HG03103 (cell line): Measurements from ENCODE around the gene IL5.
"Not testable (repeated sequence)": the region's sequence is repeated elsewhere in the genome, so short reads cannot be mapped to it uniquely, and the experiment has no call there.

Source experiments
- ATAC-seq: cut with Tn5 transposase; IDR thresholded peaks from one replicate; pipeline ENCODE4 v1.9.1; 2021; ENCODE audit warnings: low read depth; ENCODE audit not compliant: unreplicated experiment

Gene IL5

GRCh38 chr5:132539716-132540115 is 3.6 kb downstream of the IL5 start:
- no peak for ATAC-seq

GRCh38 chr5:132530946-132531345 is 12.4 kb downstream of the IL5 start:
- ATAC-seq, result no peak

- no peak for ATAC-seq
These were observed 14.3 kb downstream of the IL5 start for GRCh38 chr5:132528866-132529634.

GRCh38 chr5:132528021-132528420 is 15.3 kb downstream of the IL5 start:
- ATAC-seq, result no peak

GRCh38 chr5:132526974-132527564 is 16.3 kb downstream of the IL5 start:
- ATAC-seq, result no peak

- no peak for ATAC-seq
These were observed 16.9 kb downstream of the IL5 start for GRCh38 chr5:132526290-132526973.

GRCh38 chr5:132525299-132525724 is 18.0 kb downstream of the IL5 start:
- peak; percentile 57 for ATAC-seq

- not testable (repeated sequence) for ATAC-seq
These were observed 18.4 kb downstream of the IL5 start for GRCh38 chr5:132524877-132525276.

- ATAC-seq, result not testable (repeated sequence)
These were observed 21.3 kb downstream of the IL5 start for GRCh38 chr5:132522067-132522466.

- ATAC-seq, result not testable (repeated sequence)
These were observed 29.5 kb downstream of the IL5 start for GRCh38 chr5:132513618-132514336.

- no peak for ATAC-seq
These were observed 33.2 kb downstream of the IL5 start for GRCh38 chr5:132510076-132510475.

GRCh38 chr5:132506094-132506692 is 37.1 kb downstream of the IL5 start:
- ATAC-seq, result peak; percentile 58

- no peak for ATAC-seq
These were observed 37.7 kb downstream of the IL5 start for GRCh38 chr5:132505641-132506040.

GRCh38 chr5:132504746-132505145 is 38.6 kb downstream of the IL5 start:
- ATAC-seq, result no peak

- ATAC-seq, result no peak
These were observed 40.1 kb downstream of the IL5 start for GRCh38 chr5:132503244-132503643.

GRCh38 chr5:132501961-132502931 is 41.1 kb downstream of the IL5 start:
- no peak for ATAC-seq

- no peak for ATAC-seq
These were observed 41.7 kb downstream of the IL5 start for GRCh38 chr5:132501629-132501956.

- no peak for ATAC-seq
These were observed 42.2 kb downstream of the IL5 start for GRCh38 chr5:132500931-132501628.
